HCEC 1CT (cell line): Measurements from ENCODE around the gene TEX19.

Experiments used
- DNase-seq: peaks from one replicate; pipeline ENCODE4 v3.0.0-alpha.2; 2017

The TEX19 gene

GRCh38 chr17:82358465-82359350 lies at the start of gene TEX19:
Gene TEX19 (plus strand): TSS chr17:82359247. CDS start chr17:82362151, 2,904 bp downstream.
- DNase-seq: no peak

GRCh38 chr17:82309656-82310570 lies 49.1 kb upstream of the TEX19 start:
- no peak for DNase-seq

GRCh38 chr17:82310877-82311276 lies 48.2 kb upstream of the TEX19 start:
- no peak for DNase-seq

- DNase-seq: no peak
Measured at GRCh38 chr17:82311971-82312370, 47.1 kb upstream of the TEX19 start.

GRCh38 chr17:82313195-82314011 lies 45.6 kb upstream of the TEX19 start:
- DNase-seq: no peak

- no peak for DNase-seq
Measured at GRCh38 chr17:82314012-82314726, 44.9 kb upstream of the TEX19 start.

GRCh38 chr17:82314727-82315605 lies 44.1 kb upstream of the TEX19 start:
- no peak for DNase-seq

GRCh38 chr17:82315703-82316358 lies 43.2 kb upstream of the TEX19 start:
- DNase-seq: no peak

GRCh38 chr17:82316651-82317393 lies 42.2 kb upstream of the TEX19 start:
- no peak for DNase-seq

- no peak for DNase-seq
Measured at GRCh38 chr17:82317394-82318168, 41.5 kb upstream of the TEX19 start, which contains the start of gene CD7. Gene CD7 (minus strand): TSS chr17:82317608. CDS start chr17:82317495, 113 bp downstream.

- no peak for DNase-seq
Measured at GRCh38 chr17:82318169-82318498, 40.9 kb upstream of the TEX19 start.

- DNase-seq: no peak
Measured at GRCh38 chr17:82318772-82319606, 40.1 kb upstream of the TEX19 start.

GRCh38 chr17:82319619-82320062 lies 39.4 kb upstream of the TEX19 start:
- DNase-seq: no peak

- DNase-seq: no peak
Measured at GRCh38 chr17:82320140-82320840, 38.8 kb upstream of the TEX19 start.

- no peak for DNase-seq
Measured at GRCh38 chr17:82320956-82321927, 37.8 kb upstream of the TEX19 start.

- DNase-seq: no peak
Measured at GRCh38 chr17:82321947-82322466, 37.0 kb upstream of the TEX19 start.
